Neural progenitor cell (in vitro differentiated cells): ENCODE data around the gene ADAT2. TPM values are rescaled to one million over a fixed set of nuclear protein-coding genes. Genes with fewer than 3 reads are reported as not detected.

Experiments used
- DNase-seq: peaks from one replicate; pipeline ENCODE4 v3.0.0-alpha.2; 2016; ENCODE audit warnings: low spot score
- H2AFZ ChIP-seq: fragments of 200-600 bp; sonication (generic); replicated peaks from 2 replicates; pipeline ENCODE4 v1.6.1; 2016; ENCODE audit warnings: antibody characterized with exemption
- H3F3A ChIP-seq: fragments of 200-600 bp; sonication (generic); 2 replicates; pipeline ENCODE4 v1.6.1; 2016; ENCODE audit warnings: antibody characterized with exemption, low read depth
- H3K27ac ChIP-seq: fragments of 200-600 bp; sonication (generic); 2 replicates; pipeline ENCODE4 v1.5.1; 2016; ENCODE audit warnings: mild to moderate bottlenecking
- H3K27me3 ChIP-seq: fragments of 200-600 bp; sonication (generic); 2 replicates; pipeline ENCODE4 v1.6.1; 2016; ENCODE audit warnings: mild to moderate bottlenecking, moderate library complexity
- H3K36me3 ChIP-seq: fragments of 200-600 bp; sonication (generic); 2 replicates; pipeline ENCODE4 v1.5.1; 2016
- H3K4me1 ChIP-seq: fragments of 200-600 bp; sonication (generic); 2 replicates; pipeline ENCODE4 v1.6.1; 2016; ENCODE audit warnings: mixed run types
- H3K4me2 ChIP-seq: fragments of 200-600 bp; sonication (generic); 2 replicates; pipeline ENCODE4 v1.6.1; 2016
- H3K4me3 ChIP-seq: fragments of 200-600 bp; sonication (generic); 2 replicates; pipeline ENCODE4 v1.5.1; 2016
- H3K79me2 ChIP-seq: fragments of 200-600 bp; sonication (generic); 2 replicates; pipeline ENCODE4 v1.6.1; 2016; ENCODE audit warnings: low read depth
- H3K9ac ChIP-seq: fragments of 200-600 bp; sonication (generic); 2 replicates; pipeline ENCODE4 v1.6.1; 2016
- H3K9me3 ChIP-seq: fragments of 200-600 bp; sonication (generic); 2 replicates; pipeline ENCODE4 v1.5.1; 2016; ENCODE audit warnings: low read depth
- H4K20me1 ChIP-seq: fragments of 200-600 bp; sonication (generic); 2 replicates; pipeline ENCODE4 v1.6.1; 2016; ENCODE audit warnings: low read depth
- H3K27ac Mint-ChIP-seq: 3 replicates; pipeline ENCODE4 v1.8.0; 2021; ENCODE audit warnings: mixed read lengths
- H3K27me3 Mint-ChIP-seq: 2 replicates; pipeline ENCODE4 v1.8.0; 2022; ENCODE audit warnings: low read depth, mild to moderate bottlenecking, inconsistent platforms, moderate library complexity, mixed read lengths; ENCODE audit not compliant: insufficient read depth
- H3K36me3 Mint-ChIP-seq: 3 replicates; pipeline ENCODE4 v1.8.0; 2021; ENCODE audit warnings: mixed read lengths
- H3K4me1 Mint-ChIP-seq: 3 replicates; pipeline ENCODE4 v1.8.0; 2021; ENCODE audit warnings: mixed read lengths
- H3K4me3 Mint-ChIP-seq: 3 replicates; pipeline ENCODE4 v1.8.0; 2021; ENCODE audit warnings: mild to moderate bottlenecking, moderate library complexity, mixed read lengths
- H3K9me3 Mint-ChIP-seq: 3 replicates; pipeline ENCODE4 v1.8.0; 2020; ENCODE audit warnings: mixed read lengths
- CTCF ChIP-seq: fragments of 200-600 bp; sonication (generic); IDR thresholded peaks from 2 replicates; pipeline ENCODE4 v1.5.1; 2017; ENCODE audit warnings: antibody characterized with exemption, mild to moderate bottlenecking
- EZH2 ChIP-seq: fragments of 200-600 bp; sonication (generic); IDR thresholded peaks from 2 replicates; pipeline ENCODE4 v1.6.1; 2017; ENCODE audit warnings: antibody characterized with exemption, mild to moderate bottlenecking, moderate library complexity
- EZH2phosphoT487 ChIP-seq: fragments of 200-600 bp; sonication (generic); IDR thresholded peaks from 2 replicates; pipeline ENCODE4 v1.6.1; 2017; ENCODE audit warnings: antibody characterized with exemption
- total RNA-seq: library from RNA; depleted of rRNA; stranded (reverse); fragments of >200 nt; gene quantifications from 2 replicates; pipeline ENCODE4 v1.2.3, GENCODE V29; 2015; ENCODE audit warnings: low replicate concordance

The ADAT2 gene
- total RNA-seq, 1 donor from 2014 or later = 17.8 TPM

DNA sequence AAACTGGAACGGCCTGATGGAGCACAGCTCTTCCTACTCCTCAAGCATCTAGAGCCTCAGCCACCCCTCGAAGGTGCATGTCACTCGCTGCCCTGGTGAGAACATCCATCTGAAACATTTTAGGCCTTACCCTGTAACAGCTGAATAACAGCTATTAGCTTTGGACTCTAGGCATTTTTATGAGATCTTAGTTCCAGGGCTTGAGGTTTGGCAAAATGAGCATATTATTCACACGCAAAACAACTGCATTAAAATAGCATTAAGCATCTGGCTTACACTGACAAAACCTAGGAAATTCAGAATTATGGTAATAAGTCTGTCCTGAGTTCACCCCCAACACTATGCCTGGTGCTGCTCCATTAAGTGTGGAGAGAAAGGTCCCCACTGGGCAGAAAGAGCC is 56.1 kb downstream of the ADAT2 start:
- Histone ChIP-seq H3K9me3 (no peaks in the 10 kb centered on the region), H3K79me2 (no peaks in the 10 kb centered on the region), H3K4me2 (no peak overlapping the region), H3K4me1 (peaks cover 4% of the 10 kb centered on the region), H3K9ac (no peak overlapping the region), H3K36me3 (no peaks in the 10 kb centered on the region), H3K4me3 (no peak overlapping the region), H3K27me3 (no peaks in the 10 kb centered on the region), H3K27ac (no peak overlapping the region), H3F3A (no peaks in the 10 kb centered on the region), H2AFZ (no peak overlapping the region), H4K20me1 (no peaks in the 10 kb centered on the region)
- no peak overlapping the region for H3K27ac Mint-ChIP-seq
- TF ChIP-seq EZH2 (no peak), EZH2phosphoT487 (no peak), CTCF (no peak)
- peaks cover 18% of the 10 kb centered on the region for H3K4me1 Mint-ChIP-seq
- no peaks in the 10 kb centered on the region for H3K9me3 Mint-ChIP-seq
- no peaks in the 10 kb centered on the region for H3K36me3 Mint-ChIP-seq
- peaks cover 2% of the 10 kb centered on the region for H3K27me3 Mint-ChIP-seq
- DNase-seq = no peak
- no peak overlapping the region for H3K4me3 Mint-ChIP-seq

DNA sequence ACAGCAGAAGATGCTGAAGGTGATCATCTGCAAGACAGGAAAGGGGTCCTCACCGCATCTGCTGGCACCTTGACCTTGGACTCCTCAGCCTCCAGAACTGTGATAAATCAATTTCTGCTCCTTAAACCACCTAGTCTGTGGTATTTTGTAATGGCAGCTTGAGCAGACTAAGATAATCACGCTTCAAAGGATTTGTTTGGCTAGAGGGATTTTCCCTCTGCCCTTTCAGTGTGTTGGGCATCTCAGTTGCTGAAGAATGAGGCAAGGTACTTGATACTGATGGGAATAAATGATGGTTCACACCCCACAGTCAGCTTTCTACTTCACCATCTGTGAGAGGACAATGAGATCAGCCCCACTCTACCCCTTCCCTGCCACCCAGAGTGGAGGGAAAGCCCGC is 60.2 kb downstream of the ADAT2 start:
- no peak overlapping the region for H3K27ac Mint-ChIP-seq
- H3K9ac ChIP-seq = no peak overlapping the region
- no peaks in the 10 kb centered on the region for H3K4me1 Mint-ChIP-seq
- no peaks in the 10 kb centered on the region for H3K79me2 ChIP-seq
- H3K4me3 Mint-ChIP-seq = no peak overlapping the region
- H3K27me3 Mint-ChIP-seq = no peaks in the 10 kb centered on the region
- TF ChIP-seq EZH2 (no peak), EZH2phosphoT487 (no peak), CTCF (no peak)
- no peaks in the 10 kb centered on the region for H3K9me3 Mint-ChIP-seq
- no peaks in the 10 kb centered on the region for H3K36me3 ChIP-seq
- H3K4me1 ChIP-seq = no peaks in the 10 kb centered on the region
- no peaks in the 10 kb centered on the region for H4K20me1 ChIP-seq
- no peak overlapping the region for H3K4me3 ChIP-seq
- DNase-seq = no peak
- H3K27ac ChIP-seq = no peak overlapping the region
- H3K27me3 ChIP-seq = no peaks in the 10 kb centered on the region
- no peak overlapping the region for H3K4me2 ChIP-seq
- H2AFZ ChIP-seq = no peak overlapping the region
- no peaks in the 10 kb centered on the region for H3K36me3 Mint-ChIP-seq
- H3F3A ChIP-seq = no peaks in the 10 kb centered on the region
- H3K9me3 ChIP-seq = no peaks in the 10 kb centered on the region

- Histone ChIP-seq H4K20me1 (no peaks in the 10 kb centered on the region), H3K36me3 (no peaks in the 10 kb centered on the region), H3K9ac (no peak overlapping the region), H3K79me2 (no peaks in the 10 kb centered on the region), H3K4me1 (no peaks in the 10 kb centered on the region), H3F3A (no peaks in the 10 kb centered on the region), H2AFZ (no peak overlapping the region), H3K4me2 (no peak overlapping the region), H3K9me3 (no peaks in the 10 kb centered on the region), H3K27ac (no peak overlapping the region), H3K4me3 (no peak overlapping the region), H3K27me3 (no peaks in the 10 kb centered on the region)
- no peaks in the 10 kb centered on the region for H3K36me3 Mint-ChIP-seq
- H3K27ac Mint-ChIP-seq = no peak overlapping the region
- DNase-seq = no peak
- peaks cover 2% of the 10 kb centered on the region for H3K27me3 Mint-ChIP-seq
- H3K4me1 Mint-ChIP-seq = no peaks in the 10 kb centered on the region
- no peak overlapping the region for H3K4me3 Mint-ChIP-seq
- H3K9me3 Mint-ChIP-seq = no peaks in the 10 kb centered on the region
- TF ChIP-seq EZH2phosphoT487 = no peak
- TF ChIP-seq CTCF = no peak
- no peak for TF ChIP-seq EZH2
Measured at GRCh38 chr6:143385636-143386035, 64.9 kb downstream of the ADAT2 start.

- Histone ChIP-seq H3K36me3 (no peaks in the 10 kb centered on the region), H3K4me1 (no peaks in the 10 kb centered on the region), H4K20me1 (no peaks in the 10 kb centered on the region), H2AFZ (no peak overlapping the region), H3K27ac (no peak overlapping the region), H3F3A (no peaks in the 10 kb centered on the region), H3K27me3 (no peaks in the 10 kb centered on the region), H3K79me2 (no peaks in the 10 kb centered on the region), H3K4me2 (no peak overlapping the region), H3K9me3 (no peaks in the 10 kb centered on the region), H3K4me3 (no peak overlapping the region), H3K9ac (no peak overlapping the region)
- H3K4me3 Mint-ChIP-seq = no peak overlapping the region
- H3K27me3 Mint-ChIP-seq = peaks cover 3% of the 10 kb centered on the region
- no peaks in the 10 kb centered on the region for H3K4me1 Mint-ChIP-seq
- TF ChIP-seq CTCF (no peak), EZH2 (no peak), EZH2phosphoT487 (no peak)
- H3K9me3 Mint-ChIP-seq = no peaks in the 10 kb centered on the region
- H3K27ac Mint-ChIP-seq = no peak overlapping the region
- DNase-seq = no peak
- no peaks in the 10 kb centered on the region for H3K36me3 Mint-ChIP-seq
Measured at GRCh38 chr6:143376861-143377260, 73.6 kb downstream of the ADAT2 start.
